GM10266 (cell line): ENCODE results near the gene TMEM59.
"Not testable (repeated sequence)": the region's sequence is repeated elsewhere in the genome, so short reads cannot be mapped to it uniquely, and the experiment has no call there.

ENCODE experiments used
- DNase-seq: peaks from one replicate; pipeline ENCODE4 v3.0.0; 2012; ENCODE audit errors: extremely low spot score
- CTCF ChIP-seq: IDR thresholded peaks from 2 replicates; pipeline ENCODE4 v1.5.1; 2012; ENCODE audit warnings: mild to moderate bottlenecking, low read depth; ENCODE audit not compliant: control insufficient read depth, insufficient read depth; ENCODE audit errors: missing control alignments

TMEM59 gene

DNA sequence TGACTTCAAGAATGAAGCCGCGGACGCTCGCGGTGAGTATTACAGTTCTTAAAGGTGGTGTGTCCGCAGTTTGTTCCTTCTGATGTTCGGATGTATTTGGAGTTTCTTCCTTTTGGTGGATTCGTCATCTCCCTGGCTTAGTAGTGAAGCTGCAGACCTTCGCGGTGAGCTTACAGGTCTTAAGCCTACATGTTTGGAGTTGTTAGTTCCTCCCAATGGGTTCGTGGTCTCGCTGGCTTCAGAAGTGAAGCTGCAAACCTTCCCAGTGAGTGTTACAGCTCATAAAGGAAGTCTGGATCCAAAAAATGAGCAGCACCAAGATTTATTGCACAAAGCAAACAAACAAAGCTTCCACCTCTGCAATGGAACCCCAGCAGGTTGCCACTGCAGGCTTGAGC lies 49.8 kb downstream of the TMEM59 start:
- TF ChIP-seq CTCF = no peak
- DNase-seq = no peak

DNA sequence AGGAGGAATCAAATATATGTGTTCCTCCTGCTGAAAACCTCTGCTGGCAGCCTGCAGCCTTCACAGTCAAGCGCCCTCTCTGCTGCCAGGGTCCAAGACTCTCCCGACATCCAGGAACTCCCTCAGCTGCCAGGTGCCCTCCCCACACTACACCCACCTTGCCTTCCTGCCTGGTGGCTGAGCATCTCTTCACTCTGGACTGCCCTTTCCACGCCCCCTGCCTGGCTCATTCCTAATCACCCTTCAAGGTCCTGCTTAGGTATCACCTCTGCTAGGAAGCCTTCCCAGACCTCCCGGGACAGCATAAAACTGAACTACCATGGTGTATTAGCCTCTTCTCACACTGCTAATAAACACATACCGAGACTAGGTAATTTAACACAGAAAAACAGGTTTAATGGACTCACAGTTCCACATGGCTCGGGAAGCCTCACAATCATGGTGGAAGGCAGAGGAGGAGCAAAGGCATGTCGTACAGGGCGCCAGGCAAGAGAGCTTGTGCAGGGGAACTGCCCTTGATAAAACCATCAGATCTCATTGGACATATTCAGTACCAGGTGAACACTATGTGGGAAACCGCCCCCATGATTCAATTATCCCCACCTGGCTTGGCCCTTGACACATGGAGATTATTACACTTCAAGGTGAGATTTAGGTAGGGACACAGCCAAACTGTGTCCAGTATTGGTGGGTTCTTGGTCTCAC lies 50.3 kb downstream of the TMEM59 start:
- DNase-seq = peak; percentile 5
- TF ChIP-seq CTCF = no peak

GRCh38 chr1:54001591-54001990 lies 51.4 kb downstream of the TMEM59 start:
- no peak for TF ChIP-seq CTCF
- peak; percentile 2 for DNase-seq

GRCh38 chr1:53999920-54000319 lies 53.1 kb downstream of the TMEM59 start:
- DNase-seq = no peak
- TF ChIP-seq CTCF = no peak

DNA sequence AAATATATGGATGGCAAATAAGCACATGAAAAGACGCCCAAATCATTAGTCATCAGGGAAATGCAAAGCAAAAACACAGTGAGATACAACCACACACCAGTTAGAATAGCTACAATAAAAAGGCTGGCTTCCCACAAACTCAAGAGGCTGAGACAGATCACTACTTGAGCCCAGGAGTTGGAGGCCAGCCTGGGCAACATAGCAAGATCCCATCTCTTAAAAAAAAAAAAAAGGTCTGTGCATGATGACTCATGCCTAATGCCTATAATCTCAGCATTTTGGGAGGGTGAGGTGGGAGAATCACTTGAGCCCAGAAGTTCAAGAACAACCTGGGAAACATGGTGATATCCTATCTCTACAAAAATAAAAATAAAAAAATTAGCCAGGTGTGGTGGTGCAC lies 54.8 kb downstream of the TMEM59 start:
- no peak for DNase-seq
- no peak for TF ChIP-seq CTCF

GRCh38 chr1:53995683-53996082 lies 57.3 kb downstream of the TMEM59 start:
- no peak for TF ChIP-seq CTCF
- no peak for DNase-seq

- DNase-seq = not testable (repeated sequence)
These were observed 58.5 kb downstream of the TMEM59 start for GRCh38 chr1:53994516-53994915.
